Measurements from ENCODE around the gene VAT1.
"Not testable (repeated sequence)": the region's sequence is repeated elsewhere in the genome, so short reads cannot be mapped to it uniquely, and the experiment has no call there.

Gene VAT1

GRCh38 chr17:43021741-43022512, at the start of gene VAT1:
TSS of gene VAT1 (minus strand) at chr17:43022385. CDS start at chr17:43022322, 63 bp downstream.
- DNase-seq: peak; percentile 81

- no peak for DNase-seq
Observed at GRCh38 chr17:43070872-43071271, 48.7 kb upstream of the VAT1 start.

- no peak for DNase-seq
Observed at GRCh38 chr17:43070257-43070656, 48.1 kb upstream of the VAT1 start.

GRCh38 chr17:43069368-43069898, 47.2 kb upstream of the VAT1 start:
- DNase-seq: no peak

GRCh38 chr17:43068570-43069367, 46.6 kb upstream of the VAT1 start:
- DNase-seq: no peak

GRCh38 chr17:43062984-43063638, 40.9 kb upstream of the VAT1 start:
- no peak for DNase-seq

GRCh38 chr17:43056051-43056450, 33.9 kb upstream of the VAT1 start:
- DNase-seq: no peak

- not testable (repeated sequence) for DNase-seq
Observed at GRCh38 chr17:43053008-43053407, 30.8 kb upstream of the VAT1 start.

GRCh38 chr17:43051969-43052368, 29.8 kb upstream of the VAT1 start:
- no peak for DNase-seq

- no peak for DNase-seq
Observed at GRCh38 chr17:43044024-43044423, 21.8 kb upstream of the VAT1 start.

GRCh38 chr17:43043307-43043706, 21.1 kb upstream of the VAT1 start:
- DNase-seq: no peak

- DNase-seq: no peak
Observed at GRCh38 chr17:43042025-43042628, 19.9 kb upstream of the VAT1 start.

- DNase-seq: no peak
Observed at GRCh38 chr17:43040655-43041054, 18.5 kb upstream of the VAT1 start.

GRCh38 chr17:43039646-43040045, 17.5 kb upstream of the VAT1 start:
- no peak for DNase-seq

GRCh38 chr17:43034894-43035293, 12.7 kb upstream of the VAT1 start:
- no peak for DNase-seq

- no peak for DNase-seq
Observed at GRCh38 chr17:43033948-43034881, 12.0 kb upstream of the VAT1 start.

- DNase-seq: no peak
Observed at GRCh38 chr17:43031666-43032065, 9.5 kb upstream of the VAT1 start.

- DNase-seq: no peak
Observed at GRCh38 chr17:43030137-43030767, 8.1 kb upstream of the VAT1 start.

- no peak for DNase-seq
Observed at GRCh38 chr17:43028221-43028861, 6.2 kb upstream of the VAT1 start.
